Hypothalamus (tissue), 51 donors: ENCODE measurements around the gene CHSY3.

Experiments
- DNase-seq, 51 donors: peaks; one replicate each; lab custom pipeline; 2025; lab: John Stamatoyannopoulos, UW

The CHSY3 gene

DNA sequence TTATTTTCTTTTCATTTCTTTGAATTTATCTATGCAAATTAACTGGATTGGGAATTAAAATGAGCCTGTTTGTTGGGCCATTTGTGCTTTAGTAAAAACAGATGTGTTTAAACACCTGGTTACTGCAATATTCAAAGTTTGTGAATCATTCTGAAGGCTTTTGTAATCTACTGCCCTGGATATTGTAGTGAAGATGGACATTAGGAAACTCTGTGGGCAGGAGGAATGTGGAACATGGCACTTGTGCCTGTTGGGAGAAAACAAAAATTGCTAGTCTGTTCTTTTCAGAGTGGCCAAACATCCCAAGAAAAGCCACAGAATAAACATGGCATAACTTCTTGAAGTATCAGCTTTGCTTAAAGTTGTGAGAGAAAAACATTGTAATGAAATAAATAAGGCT lies 40.8 kb downstream of the CHSY3 start:
- no peak for DNase-seq

DNA sequence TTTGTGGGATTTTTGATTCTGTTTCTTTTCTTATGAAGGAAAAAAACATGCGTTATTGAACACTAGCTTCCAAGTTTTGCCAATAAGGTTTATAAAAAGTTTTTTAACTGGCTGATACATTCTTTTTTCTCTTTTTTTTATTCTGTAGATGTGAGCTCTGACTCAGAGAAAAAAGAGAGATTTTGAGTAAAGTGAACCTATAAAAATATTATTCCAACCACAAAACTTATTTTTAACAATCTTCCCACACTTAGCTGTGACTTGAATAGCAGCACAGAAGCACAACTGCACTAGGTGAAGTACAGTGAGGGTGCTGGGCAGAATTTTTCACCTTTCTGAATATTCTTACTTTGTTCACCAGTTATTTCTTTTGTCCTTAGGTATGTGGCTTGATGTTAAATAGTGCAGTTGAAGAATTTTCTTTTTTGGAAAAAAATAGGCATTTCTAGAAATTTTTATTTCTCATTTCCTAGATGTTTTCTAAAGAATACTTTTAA lies 41.6 kb downstream of the CHSY3 start:
- DNase-seq = no peak

GRCh38 chr5:129951039-129951438 lies 46.8 kb downstream of the CHSY3 start:
- no peak for DNase-seq

GRCh38 chr5:129958581-129958980 lies 54.3 kb downstream of the CHSY3 start:
- no peak for DNase-seq

- no peak for DNase-seq
Measured at GRCh38 chr5:129960831-129961230, 56.6 kb downstream of the CHSY3 start.

GRCh38 chr5:129962506-129962905 lies 58.2 kb downstream of the CHSY3 start:
- no peak for DNase-seq

GRCh38 chr5:129963359-129963758 lies 59.1 kb downstream of the CHSY3 start:
- peak in 1 of 51 donors; percentile 6 for DNase-seq

DNA sequence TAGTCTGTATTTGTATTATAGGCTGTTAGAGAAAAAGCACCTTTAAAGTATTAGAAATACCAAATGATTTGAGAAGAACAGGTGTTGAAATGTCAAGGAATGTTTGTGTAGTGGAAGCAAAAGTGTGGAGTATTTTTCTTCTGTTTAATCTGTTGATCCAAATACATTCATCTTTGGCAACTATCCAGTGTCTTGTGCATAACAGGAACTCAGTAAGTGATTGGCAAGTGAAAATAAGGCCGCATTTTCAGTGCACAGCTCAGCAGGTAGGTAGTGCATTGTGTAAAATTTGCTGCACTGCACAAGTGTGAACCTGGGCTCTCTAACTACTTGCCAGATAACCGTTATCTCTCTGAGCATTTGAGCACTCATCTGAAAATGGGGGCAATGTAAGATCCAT lies 61.8 kb downstream of the CHSY3 start:
- DNase-seq = no peak

GRCh38 chr5:129971714-129972113 lies 67.4 kb downstream of the CHSY3 start:
- DNase-seq = no peak

GRCh38 chr5:129972465-129973141 lies 68.3 kb downstream of the CHSY3 start:
- no peak for DNase-seq

GRCh38 chr5:129973716-129974426 lies 69.6 kb downstream of the CHSY3 start:
- DNase-seq = no peak

DNA sequence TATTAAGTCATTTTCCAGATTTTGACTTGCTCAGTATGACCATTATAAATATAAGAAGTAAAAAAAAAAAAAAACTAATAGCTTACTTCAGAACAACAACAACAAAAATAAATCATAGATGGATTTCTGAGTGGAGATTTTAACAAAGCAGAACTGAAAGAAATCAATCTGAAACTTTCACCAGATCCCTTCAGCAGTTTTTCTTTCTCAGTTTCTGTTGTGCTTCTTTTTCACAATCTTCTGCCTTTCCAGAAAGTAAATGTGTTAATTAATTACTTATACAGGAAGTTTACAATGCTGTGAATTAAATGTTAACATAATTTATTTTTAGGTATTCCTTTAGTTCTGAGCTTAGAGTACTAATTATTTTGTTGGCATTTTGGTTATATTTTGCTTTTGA lies 73.5 kb downstream of the CHSY3 start:
- DNase-seq = no peak

DNA sequence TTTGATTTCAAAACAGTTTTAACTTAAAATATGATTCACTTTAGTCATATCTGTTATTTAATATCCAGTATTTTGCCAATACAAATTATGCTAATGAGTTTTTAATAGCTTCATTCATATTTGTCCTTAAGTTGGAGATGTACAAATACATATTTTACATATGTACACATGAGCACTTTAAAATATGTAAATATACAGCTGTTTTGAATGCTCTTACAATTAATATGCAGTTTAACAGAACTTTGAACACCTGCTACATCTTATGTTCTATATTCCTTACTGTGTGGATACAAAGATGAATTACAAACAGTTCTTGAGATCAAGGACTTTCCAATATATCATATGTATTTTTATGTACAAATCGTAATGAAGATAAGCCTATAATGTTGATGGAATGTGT lies 74.0 kb downstream of the CHSY3 start:
- no peak for DNase-seq

- no peak for DNase-seq
Measured at GRCh38 chr5:129988453-129988852, 84.2 kb downstream of the CHSY3 start.

DNA sequence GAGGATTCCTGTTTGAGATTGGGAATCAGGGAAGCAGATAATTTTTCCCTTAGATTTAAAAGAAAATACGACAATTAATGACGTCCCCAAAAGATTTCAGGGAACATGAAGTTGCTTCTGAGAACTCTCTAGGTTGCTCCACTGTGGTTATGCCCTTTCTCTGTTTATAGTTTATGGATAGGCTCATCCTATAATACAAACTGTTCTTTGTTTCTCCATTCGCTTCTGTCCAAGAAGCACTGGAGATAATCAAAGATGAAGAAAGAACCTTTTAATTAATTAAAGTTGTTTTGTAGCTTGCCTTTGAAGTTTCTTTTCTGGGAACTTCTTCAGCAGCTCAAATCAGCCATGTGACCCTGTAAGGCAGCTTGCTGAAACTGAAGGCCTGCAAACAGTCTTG lies 87.5 kb downstream of the CHSY3 start:
- no peak for DNase-seq

GRCh38 chr5:129996896-129997295 lies 92.6 kb downstream of the CHSY3 start:
- no peak for DNase-seq

GRCh38 chr5:130000460-130000859 lies 96.2 kb downstream of the CHSY3 start:
- DNase-seq = no peak

DNA sequence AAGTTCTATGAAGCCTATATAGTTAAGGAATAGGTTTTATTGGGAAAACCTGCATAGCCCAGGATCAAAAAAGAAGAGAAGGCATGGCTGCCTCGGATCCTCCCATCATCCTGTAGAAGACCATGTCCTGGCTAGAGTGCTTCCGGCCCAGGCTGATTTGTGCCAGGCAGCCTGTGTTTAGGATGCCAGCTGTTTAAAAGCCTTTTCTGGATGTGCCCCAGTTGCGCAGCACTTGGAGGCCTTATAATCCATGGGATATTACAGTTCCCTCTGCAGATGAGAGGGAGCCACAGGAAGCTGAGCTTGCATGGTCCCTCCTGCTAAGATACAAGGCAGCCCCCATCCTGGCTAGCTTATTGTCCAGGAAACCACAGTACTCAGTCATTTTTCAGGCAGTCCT lies 97.9 kb downstream of the CHSY3 start:
- DNase-seq = no peak

GRCh38 chr5:130002876-130003275 lies 98.6 kb downstream of the CHSY3 start:
- no peak for DNase-seq

DNA sequence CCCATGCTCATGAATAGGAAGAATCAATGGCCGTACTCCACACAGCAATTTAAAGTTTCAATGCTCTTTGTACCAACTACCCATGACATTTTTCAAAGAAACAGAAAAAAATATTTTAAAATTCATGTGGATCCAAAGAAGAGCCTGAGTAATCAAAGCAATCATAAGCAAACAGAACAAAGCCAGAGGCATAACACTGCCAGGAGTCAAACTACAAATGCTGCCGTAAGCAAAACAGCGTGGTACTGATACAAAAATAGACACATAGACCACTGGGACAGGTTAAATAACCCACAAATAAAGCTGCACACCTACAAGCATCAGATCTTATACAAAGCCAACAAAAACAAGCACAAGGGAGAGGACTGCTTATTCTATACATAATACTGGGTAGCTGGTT lies 107.7 kb downstream of the CHSY3 start:
- no peak for DNase-seq

DNA sequence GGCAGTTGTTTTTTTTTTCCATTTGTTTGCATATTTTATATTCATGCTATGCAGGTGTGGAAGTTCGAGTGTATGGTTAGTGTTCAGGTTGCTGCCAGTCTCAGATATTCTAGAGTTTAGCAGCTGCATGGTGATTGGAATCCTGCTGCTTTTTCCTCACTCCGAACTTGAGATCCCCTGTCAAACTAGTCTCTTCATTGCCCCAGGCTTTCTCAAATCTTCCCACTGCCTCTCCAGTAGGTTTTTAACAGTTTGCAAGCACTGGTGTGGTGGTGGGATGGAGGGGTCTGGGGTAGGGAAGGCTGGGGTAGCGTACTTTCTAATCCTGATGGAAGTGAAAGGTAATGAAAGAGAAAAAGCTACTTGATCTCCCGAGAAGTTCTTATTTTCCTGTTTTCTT lies 112.9 kb downstream of the CHSY3 start:
- DNase-seq = no peak

DNA sequence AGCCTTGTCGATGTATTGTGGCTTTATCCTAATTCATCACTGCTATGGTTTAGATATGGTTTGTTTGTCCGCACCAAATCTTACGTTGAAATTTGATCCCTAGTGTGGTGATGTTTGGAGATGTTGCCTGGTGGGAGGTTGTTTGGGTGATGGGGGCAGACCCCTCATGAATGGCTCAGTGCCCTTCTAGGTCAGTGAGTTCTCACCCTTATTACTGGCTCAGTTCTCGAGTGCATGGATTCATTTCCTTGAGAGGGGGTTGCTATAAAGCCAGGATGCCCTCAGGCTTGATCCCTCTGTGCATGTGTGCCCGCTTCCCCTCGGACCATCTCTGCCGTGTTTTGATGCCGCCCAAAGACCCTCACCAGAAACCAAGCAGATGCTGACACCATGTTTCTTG lies 114.4 kb downstream of the CHSY3 start:
- DNase-seq = no peak
